Cardiac muscle cell (in vitro differentiated cells and primary cell): ENCODE data around the gene S1PR2. TPM values are rescaled to one million over a fixed set of nuclear protein-coding genes. Genes with fewer than 3 reads are reported as not detected.

Experiments
- DNase-seq, 2 donors: peaks; one replicate each; pipeline versions ENCODE4 v3.0.0 to v3.0.0-alpha.2; 2010 to 2017; ENCODE audit warnings: low read depth in 1 of 2, low spot score in 1 of 2
- H3K27ac ChIP-seq: fragments of 200-600 bp; sonication (generic); 2 replicates; pipeline ENCODE4 v1.5.1; 2016
- H3K27me3 ChIP-seq: fragments of 200-600 bp; sonication (generic); 2 replicates; pipeline ENCODE4 v1.6.0; 2016; ENCODE audit warnings: control low read depth
- H3K36me3 ChIP-seq: fragments of 200-600 bp; sonication (generic); 2 replicates; pipeline ENCODE4 v1.5.1; 2016; ENCODE audit warnings: control low read depth
- H3K4me1 ChIP-seq: fragments of 200-600 bp; sonication (generic); 2 replicates; pipeline ENCODE4 v1.8.1; 2017; ENCODE audit warnings: low read depth, mild to moderate bottlenecking, mixed run types
- H3K4me3 ChIP-seq: fragments of 200-600 bp; sonication (generic); 2 replicates; pipeline ENCODE4 v1.5.1; 2016; ENCODE audit warnings: mild to moderate bottlenecking
- H3K9me3 ChIP-seq: fragments of 200-600 bp; sonication (generic); 2 replicates; pipeline ENCODE4 v1.5.1; 2017; ENCODE audit warnings: low read depth, mild to moderate bottlenecking, control low read depth
- CTCF ChIP-seq: IDR thresholded peaks from 2 replicates; pipeline ENCODE4 v1.5.1; 2012; ENCODE audit warnings: low read depth, mild to moderate bottlenecking, low read length
- polyA plus RNA-seq: library from polyadenylated mRNA; unstranded; fragments of >200 nt; fragmentation: Nextera tagmentation; extraction: Ambion mirVana; gene quantifications from 2 replicates; pipeline ENCODE4 v1.2.1, GENCODE V29; 2016
- total RNA-seq: library from RNA; depleted of rRNA; stranded (reverse); fragments of >200 nt; gene quantifications from 2 replicates; pipeline ENCODE4 v1.2.3, GENCODE V29; 2016

The S1PR2 gene
- total and polyA plus RNA-seq, 2 experiments from 2014 or later: 1.8 to 5.7 TPM

DNA sequence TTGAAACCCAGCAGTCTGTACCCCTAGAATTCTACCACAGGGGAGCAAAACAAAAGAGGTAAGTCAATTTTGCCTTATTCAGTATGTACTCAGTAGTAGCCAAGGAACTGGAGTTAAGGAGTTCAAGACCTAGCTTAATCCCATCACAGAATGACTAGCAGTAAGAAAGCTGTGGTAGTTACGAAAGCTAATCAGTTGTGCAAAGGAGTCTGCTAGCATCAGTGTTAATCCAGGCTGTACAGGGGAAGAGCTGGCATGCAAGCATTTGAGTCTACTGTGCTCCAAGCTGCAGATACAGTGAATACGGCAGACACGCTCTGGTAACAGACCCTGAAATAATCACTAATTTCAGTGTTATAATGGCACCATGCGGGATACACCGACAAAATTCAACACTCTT lies 41.1 kb downstream of the S1PR2 start:
- Histone ChIP-seq H3K9me3 (no peaks in the 10 kb centered on the region), H3K27me3 (no peaks in the 10 kb centered on the region), H3K27ac (no peak overlapping the region), H3K4me1 (peaks cover 3% of the 10 kb centered on the region), H3K36me3 (no peaks in the 10 kb centered on the region), H3K4me3 (no peak overlapping the region)
- no peak for TF ChIP-seq CTCF
- no peak for DNase-seq

- H3K4me3 ChIP-seq: no peak overlapping the region
- peaks cover 3% of the 10 kb centered on the region for H3K4me1 ChIP-seq
- H3K27ac ChIP-seq: no peak overlapping the region
- TF ChIP-seq CTCF: no peak
- H3K9me3 ChIP-seq: no peaks in the 10 kb centered on the region
- H3K27me3 ChIP-seq: no peaks in the 10 kb centered on the region
- H3K36me3 ChIP-seq: no peaks in the 10 kb centered on the region
- DNase-seq: no peak
Observed at GRCh38 chr19:10189616-10190015, 41.5 kb downstream of the S1PR2 start.

GRCh38 chr19:10187315-10187714 lies 43.8 kb downstream of the S1PR2 start:
- Histone ChIP-seq H3K4me3 (no peak overlapping the region), H3K9me3 (no peaks in the 10 kb centered on the region), H3K27ac (peak overlapping the region; percentile 72), H3K36me3 (no peaks in the 10 kb centered on the region), H3K4me1 (no peaks in the 10 kb centered on the region), H3K27me3 (no peaks in the 10 kb centered on the region)
- DNase-seq: no peak
- TF ChIP-seq CTCF: no peak

DNA sequence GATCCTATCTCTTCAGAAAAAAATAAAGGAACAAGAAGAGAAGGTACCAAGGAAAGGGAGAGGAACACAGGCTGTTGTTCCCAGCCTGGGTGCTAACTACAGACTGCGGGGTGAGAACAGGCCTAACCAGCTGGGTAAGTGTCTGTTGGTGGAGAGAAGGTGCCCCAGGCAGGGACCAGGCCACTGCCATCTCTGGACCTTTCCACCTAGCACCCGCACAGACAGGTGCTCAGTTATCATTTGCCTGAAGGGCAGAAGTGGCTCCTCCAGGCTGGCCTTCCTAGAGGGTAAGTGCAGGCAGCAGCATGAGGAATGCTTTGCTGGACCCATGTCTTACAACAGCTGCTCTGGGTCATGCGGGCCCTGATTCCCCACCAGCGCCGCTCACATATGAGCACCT lies 46.5 kb downstream of the S1PR2 start:
- no peaks in the 10 kb centered on the region for H3K27me3 ChIP-seq
- no peak overlapping the region for H3K27ac ChIP-seq
- H3K9me3 ChIP-seq: no peaks in the 10 kb centered on the region
- no peaks in the 10 kb centered on the region for H3K4me1 ChIP-seq
- DNase-seq: no peak
- peaks cover 7% of the 10 kb centered on the region for H3K36me3 ChIP-seq
- H3K4me3 ChIP-seq: no peak overlapping the region
- TF ChIP-seq CTCF: no peak

DNA sequence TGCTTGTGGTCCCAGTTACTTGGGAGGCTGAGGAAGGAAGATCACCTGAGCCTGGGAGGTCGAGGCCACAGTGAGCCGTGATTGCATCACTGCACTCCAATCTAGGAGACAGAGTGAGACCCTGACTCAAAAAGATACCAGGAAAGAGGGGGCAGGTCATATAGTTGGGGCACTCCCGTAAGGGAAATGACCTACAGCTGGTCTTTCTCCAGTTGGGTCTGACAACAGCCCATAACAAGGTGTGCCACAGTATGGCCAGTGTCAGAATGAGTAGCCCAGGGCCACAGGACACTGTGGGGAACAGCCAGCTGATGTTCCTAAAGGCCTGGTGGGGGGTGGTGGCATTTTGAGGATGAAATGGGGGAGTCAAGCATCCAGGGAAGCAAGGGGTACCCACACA lies 47.2 kb downstream of the S1PR2 start:
- no peak for DNase-seq
- Histone ChIP-seq H3K36me3 (peaks cover 12% of the 10 kb centered on the region), H3K4me1 (no peaks in the 10 kb centered on the region), H3K4me3 (no peak overlapping the region), H3K27ac (no peak overlapping the region), H3K9me3 (no peaks in the 10 kb centered on the region), H3K27me3 (no peaks in the 10 kb centered on the region)
- no peak for TF ChIP-seq CTCF

DNA sequence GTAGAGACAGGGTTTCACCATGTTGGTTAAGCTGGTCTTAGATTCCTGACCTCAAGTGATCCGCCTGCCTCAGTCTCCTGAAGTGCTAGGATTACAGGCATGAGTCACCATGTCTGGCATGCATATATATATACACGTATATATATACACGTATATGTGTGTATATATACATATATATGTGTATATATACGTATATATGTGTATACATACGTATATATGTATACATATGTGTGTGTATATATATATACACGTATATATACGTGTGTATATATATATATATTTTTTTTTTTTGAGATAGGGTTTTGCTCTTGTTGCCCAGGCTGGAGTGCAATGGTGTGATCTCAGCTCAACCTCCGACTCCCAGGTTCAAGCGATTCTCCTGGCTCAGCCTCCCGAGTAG lies 48.3 kb downstream of the S1PR2 start:
- Histone ChIP-seq H3K27ac (no peak overlapping the region), H3K36me3 (peaks cover 12% of the 10 kb centered on the region), H3K4me3 (no peak overlapping the region), H3K9me3 (no peaks in the 10 kb centered on the region), H3K27me3 (no peaks in the 10 kb centered on the region), H3K4me1 (no peaks in the 10 kb centered on the region)
- no peak for DNase-seq
- TF ChIP-seq CTCF: no peak
